Activated naive CD8-positive, alpha-beta T cell (primary cell): ENCODE data around the gene GHDC.
"Not testable (repeated sequence)": the region's sequence is repeated elsewhere in the genome, so short reads cannot be mapped to it uniquely, and the experiment has no call there.

Experiments used
- H3K27ac Mint-ChIP-seq: one replicate; pipeline ENCODE4 v1.8.0; 2021; ENCODE audit warnings: mixed read lengths
- H3K27me3 Mint-ChIP-seq: one replicate; pipeline ENCODE4 v1.8.0; 2021; ENCODE audit warnings: mixed read lengths
- H3K36me3 Mint-ChIP-seq: one replicate; pipeline ENCODE4 v1.8.0; 2021; ENCODE audit warnings: mixed read lengths
- H3K4me1 Mint-ChIP-seq: one replicate; pipeline ENCODE4 v1.8.0; 2021; ENCODE audit warnings: low read depth, mixed read lengths
- H3K4me3 Mint-ChIP-seq: one replicate; pipeline ENCODE4 v1.8.0; 2021; ENCODE audit warnings: mild to moderate bottlenecking, mixed read lengths
- H3K9me3 Mint-ChIP-seq: one replicate; pipeline ENCODE4 v1.8.0; 2021; ENCODE audit warnings: low read depth, mixed read lengths

The GHDC gene

GRCh38 chr17:42160531-42160910 is 33.8 kb downstream of the GHDC start:
- H3K4me1 Mint-ChIP-seq = peaks cover 3% of the 10 kb centered on the region
- H3K9me3 Mint-ChIP-seq = no peaks in the 10 kb centered on the region
- H3K36me3 Mint-ChIP-seq = no peaks in the 10 kb centered on the region
- no peak overlapping the region for H3K4me3 Mint-ChIP-seq
- no peaks in the 10 kb centered on the region for H3K27me3 Mint-ChIP-seq
- H3K27ac Mint-ChIP-seq = no peak overlapping the region

GRCh38 chr17:42159796-42160530 is 34.3 kb downstream of the GHDC start:
- H3K27ac Mint-ChIP-seq = no peak overlapping the region
- peaks cover 3% of the 10 kb centered on the region for H3K4me1 Mint-ChIP-seq
- no peak overlapping the region for H3K4me3 Mint-ChIP-seq
- no peaks in the 10 kb centered on the region for H3K27me3 Mint-ChIP-seq
- H3K9me3 Mint-ChIP-seq = no peaks in the 10 kb centered on the region
- H3K36me3 Mint-ChIP-seq = no peaks in the 10 kb centered on the region

- H3K9me3 Mint-ChIP-seq = no peaks in the 10 kb centered on the region
- no peaks in the 10 kb centered on the region for H3K36me3 Mint-ChIP-seq
- peaks cover 31% of the 10 kb centered on the region for H3K4me1 Mint-ChIP-seq
Observed at GRCh38 chr17:42155614-42156045, 38.7 kb downstream of the GHDC start.

GRCh38 chr17:42153919-42154742 is 40.2 kb downstream of the GHDC start:
- peak overlapping the region; percentile 79 for H3K27ac Mint-ChIP-seq
- no peaks in the 10 kb centered on the region for H3K36me3 Mint-ChIP-seq
- peak overlapping the region; percentile 94 for H3K4me3 Mint-ChIP-seq
- H3K27me3 Mint-ChIP-seq = no peaks in the 10 kb centered on the region
- H3K9me3 Mint-ChIP-seq = no peaks in the 10 kb centered on the region
- H3K4me1 Mint-ChIP-seq = peaks cover 33% of the 10 kb centered on the region

More at GRCh38 chr17:42155614-42156045, 38.7 kb downstream of the GHDC start:
- no peak overlapping the region for H3K27ac Mint-ChIP-seq
- H3K27me3 Mint-ChIP-seq = no peaks in the 10 kb centered on the region
- peak overlapping the region; percentile 94 for H3K4me3 Mint-ChIP-seq

- Mint-ChIP-seq H3K27ac (no peak overlapping the region), H3K27me3 (no peaks in the 10 kb centered on the region), H3K36me3 (no peaks in the 10 kb centered on the region), H3K4me1 (peaks cover 40% of the 10 kb centered on the region), H3K9me3 (no peaks in the 10 kb centered on the region), H3K4me3 (no peak overlapping the region)
Observed at GRCh38 chr17:42146911-42147607, 47.2 kb downstream of the GHDC start.

GRCh38 chr17:42143138-42143537 is 51.2 kb downstream of the GHDC start:
- not testable (repeated sequence) for H3K27ac Mint-ChIP-seq, H3K36me3 Mint-ChIP-seq, H3K4me3 Mint-ChIP-seq

GRCh38 chr17:42142371-42142896 is 51.9 kb downstream of the GHDC start:
- Mint-ChIP-seq H3K27me3 (no peaks in the 10 kb centered on the region), H3K36me3 (peaks cover 2% of the 10 kb centered on the region), H3K4me1 (peaks cover 38% of the 10 kb centered on the region), H3K27ac (no peak overlapping the region), H3K4me3 (no peak overlapping the region), H3K9me3 (no peaks in the 10 kb centered on the region)

More at GRCh38 chr17:42143138-42143537, 51.2 kb downstream of the GHDC start:
- not testable (repeated sequence) for H3K27me3 Mint-ChIP-seq, H3K9me3 Mint-ChIP-seq
- peaks cover 36% of the 10 kb centered on the region for H3K4me1 Mint-ChIP-seq

- Mint-ChIP-seq H3K4me3 (no peak overlapping the region), H3K36me3 (peaks cover 2% of the 10 kb centered on the region), H3K9me3 (no peaks in the 10 kb centered on the region), H3K27ac (no peak overlapping the region), H3K4me1 (peaks cover 35% of the 10 kb centered on the region), H3K27me3 (no peaks in the 10 kb centered on the region)
Observed at GRCh38 chr17:42141382-42141781, 52.9 kb downstream of the GHDC start.

- not testable (repeated sequence) for H3K27me3 Mint-ChIP-seq, H3K36me3 Mint-ChIP-seq, H3K4me3 Mint-ChIP-seq, H3K27ac Mint-ChIP-seq, H3K9me3 Mint-ChIP-seq
- peaks cover 37% of the 10 kb centered on the region for H3K4me1 Mint-ChIP-seq
Observed at GRCh38 chr17:42140690-42141089, 53.6 kb downstream of the GHDC start.
